ENCODE data around the gene BHLHA15.

DNA sequence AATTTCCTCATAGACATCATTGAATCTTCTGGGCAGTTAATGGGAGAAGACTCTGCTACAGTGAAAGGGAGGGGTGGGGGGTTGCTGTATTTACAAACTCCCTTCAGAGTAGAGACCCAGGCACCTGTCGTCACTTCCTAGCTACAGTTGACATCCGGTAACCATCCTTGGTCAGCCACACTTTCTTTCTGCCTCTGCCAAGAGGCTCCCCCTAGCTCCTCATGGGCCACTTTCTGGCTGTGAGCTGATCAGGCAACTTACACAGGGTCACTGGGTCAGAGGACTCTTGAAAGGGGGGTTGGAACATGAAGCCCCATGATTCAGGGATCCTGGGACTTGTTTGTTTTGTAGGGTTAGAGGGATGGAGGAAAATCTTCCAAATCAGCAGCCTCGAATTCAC, 39.5 kb downstream of the BHLHA15 start:
- TF ChIP-seq, protein P1, sequence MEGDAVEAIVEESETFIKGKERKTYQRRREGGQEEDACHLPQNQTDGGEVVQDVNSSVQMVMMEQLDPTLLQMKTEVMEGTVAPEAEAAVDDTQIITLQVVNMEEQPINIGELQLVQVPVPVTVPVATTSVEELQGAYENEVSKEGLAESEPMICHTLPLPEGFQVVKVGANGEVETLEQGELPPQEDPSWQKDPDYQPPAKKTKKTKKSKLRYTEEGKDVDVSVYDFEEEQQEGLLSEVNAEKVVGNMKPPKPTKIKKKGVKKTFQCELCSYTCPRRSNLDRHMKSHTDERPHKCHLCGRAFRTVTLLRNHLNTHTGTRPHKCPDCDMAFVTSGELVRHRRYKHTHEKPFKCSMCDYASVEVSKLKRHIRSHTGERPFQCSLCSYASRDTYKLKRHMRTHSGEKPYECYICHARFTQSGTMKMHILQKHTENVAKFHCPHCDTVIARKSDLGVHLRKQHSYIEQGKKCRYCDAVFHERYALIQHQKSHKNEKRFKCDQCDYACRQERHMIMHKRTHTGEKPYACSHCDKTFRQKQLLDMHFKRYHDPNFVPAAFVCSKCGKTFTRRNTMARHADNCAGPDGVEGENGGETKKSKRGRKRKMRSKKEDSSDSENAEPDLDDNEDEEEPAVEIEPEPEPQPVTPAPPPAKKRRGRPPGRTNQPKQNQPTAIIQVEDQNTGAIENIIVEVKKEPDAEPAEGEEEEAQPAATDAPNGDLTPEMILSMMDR (conservative IDR thresholded peaks at IDR 0.05 in 1 of 2, IDR thresholded peaks at IDR 0.05 in 1 of 2; ENCODE audit: extremely low read depth in 1 of 2, insufficient read depth in 1 of 2, low read depth in 1 of 2, low read length in 2 of 2), result no peak
- TF ChIP-seq EZH2 (IDR thresholded peaks at IDR 0.05; ENCODE audit: borderline replicate concordance, low read length), result no peak
